Astrocyte of the cerebellum (primary cell): ENCODE measurements around the gene PARN.

Source experiments
- DNase-seq: peaks from one replicate; pipeline ENCODE4 v3.0.0-alpha.2; 2011; ENCODE audit warnings: low read depth
- H3K4me3 ChIP-seq: 2 replicates; pipeline ENCODE4 v1.5.1; 2011; ENCODE audit warnings: mild to moderate bottlenecking, low read depth, low read length, moderate library complexity
- in situ Hi-C: cut with HindIII; loops from 2 replicates; pipeline ENCODE4 v1.10.0; 2017; ENCODE audit warnings: low sequenced_read_pairs
- TF ChIP-seq, protein P1 (sequence below): IDR thresholded peaks from 2 replicates; pipeline ENCODE4 v1.5.1; 2012; ENCODE audit warnings: low read length, low read depth, moderate library complexity, mild to moderate bottlenecking; ENCODE audit errors: missing control alignments

Gene PARN

DNA sequence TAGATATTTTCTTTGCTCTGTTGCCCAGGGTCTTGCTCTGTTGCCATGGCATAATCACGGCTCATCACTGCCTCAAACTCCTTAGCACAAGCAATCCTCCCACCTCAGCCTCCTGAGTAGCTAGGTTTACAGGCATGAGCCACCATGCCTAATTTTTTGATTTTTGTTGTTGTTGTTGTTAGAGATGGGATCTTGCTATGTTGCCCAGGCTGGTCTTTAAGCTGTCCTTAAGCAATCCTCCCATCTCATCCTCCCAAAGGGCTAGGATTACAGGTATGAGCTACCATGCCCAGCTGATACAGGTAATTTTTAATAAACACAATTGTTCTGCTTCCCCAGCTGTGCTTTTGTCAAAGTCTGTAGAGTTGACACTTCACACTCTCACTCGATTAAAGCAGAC, 159.3 kb downstream of the PARN start:
- in situ Hi-C loops, result no loop called here
- TF ChIP-seq, protein P1, sequence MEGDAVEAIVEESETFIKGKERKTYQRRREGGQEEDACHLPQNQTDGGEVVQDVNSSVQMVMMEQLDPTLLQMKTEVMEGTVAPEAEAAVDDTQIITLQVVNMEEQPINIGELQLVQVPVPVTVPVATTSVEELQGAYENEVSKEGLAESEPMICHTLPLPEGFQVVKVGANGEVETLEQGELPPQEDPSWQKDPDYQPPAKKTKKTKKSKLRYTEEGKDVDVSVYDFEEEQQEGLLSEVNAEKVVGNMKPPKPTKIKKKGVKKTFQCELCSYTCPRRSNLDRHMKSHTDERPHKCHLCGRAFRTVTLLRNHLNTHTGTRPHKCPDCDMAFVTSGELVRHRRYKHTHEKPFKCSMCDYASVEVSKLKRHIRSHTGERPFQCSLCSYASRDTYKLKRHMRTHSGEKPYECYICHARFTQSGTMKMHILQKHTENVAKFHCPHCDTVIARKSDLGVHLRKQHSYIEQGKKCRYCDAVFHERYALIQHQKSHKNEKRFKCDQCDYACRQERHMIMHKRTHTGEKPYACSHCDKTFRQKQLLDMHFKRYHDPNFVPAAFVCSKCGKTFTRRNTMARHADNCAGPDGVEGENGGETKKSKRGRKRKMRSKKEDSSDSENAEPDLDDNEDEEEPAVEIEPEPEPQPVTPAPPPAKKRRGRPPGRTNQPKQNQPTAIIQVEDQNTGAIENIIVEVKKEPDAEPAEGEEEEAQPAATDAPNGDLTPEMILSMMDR, result no peak
- no peak for DNase-seq
- no peak overlapping the region for H3K4me3 ChIP-seq

DNA sequence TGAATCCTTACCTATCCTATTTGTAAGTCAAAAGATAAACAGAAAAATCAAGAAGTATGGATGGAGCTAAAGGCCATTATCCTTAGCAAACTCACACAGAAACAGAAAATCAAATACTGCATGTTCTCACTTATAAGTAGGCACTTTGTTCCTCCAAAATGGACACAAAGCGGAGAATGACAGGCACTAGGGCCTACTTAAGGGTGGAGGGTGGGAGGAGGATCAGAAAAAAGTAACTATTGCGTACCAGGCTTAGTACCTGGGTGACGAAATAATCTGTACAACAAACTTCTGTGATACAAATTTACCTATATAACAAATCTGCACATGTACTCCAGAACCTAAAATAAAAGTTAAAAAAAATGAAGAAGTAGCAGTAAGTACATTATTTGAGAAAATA, 164.3 kb downstream of the PARN start:
- no peak overlapping the region for H3K4me3 ChIP-seq
- TF ChIP-seq, protein P1, result no peak
- DNase-seq, result no peak
- in situ Hi-C loops, result no loop called here

DNA sequence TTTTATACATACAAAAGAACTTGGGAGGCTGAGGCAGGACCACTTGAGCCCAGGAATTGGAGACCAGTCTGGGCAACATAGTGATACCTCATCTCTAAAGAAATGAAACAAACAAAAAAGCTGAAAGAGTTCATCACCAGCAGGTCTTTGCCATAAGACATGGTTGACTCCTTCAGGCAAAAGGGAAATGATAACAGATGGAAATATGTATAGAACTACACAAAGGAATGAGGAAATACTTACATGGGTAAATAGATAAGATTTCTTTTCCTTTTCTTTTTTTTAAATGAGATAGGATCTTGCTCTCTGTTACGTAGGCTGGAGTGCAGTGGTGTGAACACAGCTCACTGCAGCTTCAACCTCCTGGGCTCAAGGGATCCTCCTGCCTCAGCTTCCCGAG, 165.3 kb downstream of the PARN start:
- TF ChIP-seq, protein P1, result no peak
- no peak for DNase-seq
- no peak overlapping the region for H3K4me3 ChIP-seq
- in situ Hi-C loops, result no loop called here

DNA sequence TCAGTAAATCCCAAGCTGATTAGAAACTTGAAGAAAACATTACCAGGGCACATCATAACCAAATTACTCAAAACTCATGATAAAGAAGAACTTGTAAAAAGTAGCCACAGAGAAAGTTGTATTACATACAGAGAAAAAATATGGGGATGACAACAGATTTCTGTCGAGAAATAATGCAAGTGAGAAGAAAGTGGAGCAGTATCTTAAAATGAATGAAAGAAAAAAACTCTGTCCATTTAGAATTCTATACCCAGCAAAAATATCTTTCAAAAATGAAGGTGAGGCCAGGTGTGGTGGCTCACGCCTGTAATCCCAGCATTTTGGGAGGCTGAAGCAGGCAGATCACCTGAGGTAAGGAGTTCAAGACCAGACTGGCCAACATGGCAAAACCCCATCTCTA, 165.9 kb downstream of the PARN start:
- in situ Hi-C loops, result no loop called here
- DNase-seq, result no peak

DNA sequence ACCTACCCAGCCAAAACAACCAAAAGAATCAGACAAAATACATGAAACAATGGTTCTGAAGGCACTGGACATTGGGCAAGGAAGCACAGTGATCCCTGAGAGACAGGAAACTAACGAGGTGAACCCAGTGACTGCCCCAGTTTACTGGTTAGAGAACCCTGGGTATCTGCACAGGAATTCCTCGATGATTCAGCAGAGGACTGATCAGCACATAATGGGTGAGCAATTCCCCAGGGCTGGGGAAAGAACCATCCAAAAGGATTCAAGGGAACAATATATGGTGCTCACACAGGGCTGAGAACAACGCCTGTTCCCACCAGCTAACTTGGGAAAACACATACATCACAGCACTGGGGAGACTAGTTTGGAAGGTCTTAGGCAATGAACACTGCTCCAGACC, 167.2 kb downstream of the PARN start:
- in situ Hi-C loops, result no loop called here
- TF ChIP-seq, protein P1, result no peak
- H3K4me3 ChIP-seq, result no peak overlapping the region
- no peak for DNase-seq

More for the DNA sequence above, 165.9 kb downstream of the PARN start:
- no peak overlapping the region for H3K4me3 ChIP-seq
- TF ChIP-seq, protein P1, result no peak

DNA sequence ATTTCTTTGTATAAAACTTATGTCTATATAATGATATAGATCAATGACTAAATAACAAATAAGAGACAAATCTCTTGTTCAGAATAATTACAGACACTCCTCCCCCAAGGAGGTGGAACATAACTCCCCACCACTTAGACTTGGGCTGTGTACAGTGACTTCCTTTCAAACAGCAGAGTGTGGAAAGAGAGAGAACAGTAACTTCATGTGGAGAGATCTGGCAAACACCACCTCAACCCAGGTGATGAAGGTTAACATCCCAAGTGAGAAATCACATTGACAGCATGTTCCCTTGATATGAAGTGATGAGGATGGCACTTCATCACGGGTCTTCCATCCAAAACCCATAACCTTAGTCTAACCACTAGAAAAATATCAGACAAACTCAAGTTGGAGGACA, 169.3 kb downstream of the PARN start:
- no peak for DNase-seq
- H3K4me3 ChIP-seq, result no peak overlapping the region
- in situ Hi-C loops, result no loop called here
- TF ChIP-seq, protein P1, result no peak

DNA sequence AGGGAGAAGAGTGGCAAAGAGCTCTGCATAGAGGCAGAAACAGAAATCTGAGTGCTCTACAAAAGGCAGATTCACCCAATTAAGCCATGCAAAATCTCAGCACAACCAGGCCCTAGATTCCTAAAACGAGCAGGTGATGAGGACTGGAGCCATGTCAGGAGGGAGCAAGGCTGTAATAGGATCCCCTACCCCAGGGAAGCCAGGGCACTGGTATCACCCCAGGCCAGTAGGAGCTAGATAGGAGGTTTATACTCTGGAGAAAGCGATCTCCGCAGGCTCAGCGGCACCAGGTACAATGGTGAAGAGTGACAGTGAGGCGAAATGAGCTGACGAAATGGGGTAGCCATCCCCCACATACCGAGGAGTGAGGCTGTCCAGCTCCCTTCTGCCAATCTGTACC, 171.5 kb downstream of the PARN start:
- DNase-seq, result no peak
- no peak overlapping the region for H3K4me3 ChIP-seq
- TF ChIP-seq, protein P1, result no peak
- in situ Hi-C loops, result no loop called here
